Measurements from ENCODE around the gene NR1H3. TPM values are rescaled to one million over a fixed set of nuclear protein-coding genes. Genes with fewer than 3 reads are reported as not detected.
A peak's percentile ranks its signal among the peaks of the same experiment; 100 is the strongest.

The NR1H3 gene
- total and polyA plus RNA-seq, 2 donors (not counting 1 experiment from before 2014, with no cell fraction given) = 21.3 to 56.3 TPM

- Histone ChIP-seq H2AFZ (ENCODE audit: low read length) (no peak overlapping the region), H3K27me3 (ENCODE audit: control insufficient read depth, insufficient read depth, low read length) (no peaks in the 10 kb centered on the region), H3K4me2 (ENCODE audit: extremely low read depth, insufficient read depth, low read length) (no peak overlapping the region), H4K20me1 (ENCODE audit: control insufficient read depth, extremely low read depth, insufficient read depth, low read length) (no peaks in the 10 kb centered on the region), H3K4me1 (ENCODE audit: control insufficient read depth, extremely low read depth, insufficient read depth, low read length) (peaks cover 11% of the 10 kb centered on the region), H3K79me2 (ENCODE audit: control insufficient read depth, insufficient read depth, low read length) (peaks cover 13% of the 10 kb centered on the region), H3K27ac (ENCODE audit: insufficient read depth, low read length) (no peak overlapping the region), H3K36me3 (ENCODE audit: control insufficient read depth, insufficient read depth, low read length) (peaks cover under 1% of the 10 kb centered on the region), H3K9me3 (ENCODE audit: control insufficient read depth, insufficient read depth, low read depth, low read length) (no peaks in the 10 kb centered on the region), H3K4me3 (replicated peaks in 1 of 4; ENCODE audit: control extremely low read depth in 1 of 4, insufficient read depth in 1 of 4, low read depth in 3 of 4, low read length in 4 of 4) (no peak overlapping the region), H3K9ac (ENCODE audit: insufficient read depth, low read length) (no peak overlapping the region)
- TF ChIP-seq EZH2 (IDR thresholded peaks at IDR 0.05; ENCODE audit: low read length, missing control alignments) = no peak
- DNase-seq (ENCODE audit: low read depth in 2 of 2) = no peak
Observed at GRCh38 chr11:47212938-47213337, 44.9 kb upstream of the NR1H3 start.

DNA sequence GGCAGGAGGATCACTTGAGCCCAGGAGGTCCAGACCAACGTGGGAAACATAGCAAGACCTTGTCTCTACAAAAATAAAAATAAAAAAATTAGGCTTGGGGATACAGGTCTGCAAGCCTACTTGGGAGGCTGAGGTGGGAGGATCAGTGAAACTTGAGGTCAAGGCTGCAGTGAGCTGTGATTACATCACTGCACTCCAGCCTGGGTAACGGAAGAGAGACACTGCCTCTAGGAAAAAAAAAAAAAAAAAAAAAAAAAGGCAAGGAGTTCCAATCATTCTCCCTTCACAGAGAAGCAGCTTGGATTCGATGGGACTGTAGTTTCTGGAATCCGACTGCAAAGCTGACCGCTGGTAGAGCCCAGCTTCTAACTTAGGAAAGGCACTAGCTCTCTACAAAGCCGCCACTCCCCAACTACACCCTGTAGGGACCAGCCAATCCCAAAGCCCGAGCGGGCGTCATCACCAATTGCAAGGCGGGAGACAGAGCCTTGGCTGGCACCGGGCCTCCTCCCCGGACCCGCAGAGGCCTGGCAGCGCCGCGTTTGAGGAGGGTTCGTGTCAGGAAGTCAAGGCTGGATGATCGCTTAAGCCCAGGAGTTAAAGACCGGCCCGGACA lies 43.7 kb upstream of the NR1H3 start:
- Histone ChIP-seq H3K9me3 (ENCODE audit: control insufficient read depth, insufficient read depth, low read depth, low read length) (no peaks in the 10 kb centered on the region), H3K79me2 (ENCODE audit: control insufficient read depth, insufficient read depth, low read length) (peaks cover 18% of the 10 kb centered on the region), H3K4me1 (ENCODE audit: control insufficient read depth, extremely low read depth, insufficient read depth, low read length) (peaks cover 13% of the 10 kb centered on the region), H3K4me2 (ENCODE audit: extremely low read depth, insufficient read depth, low read length) (peak overlapping the region; percentile 26), H4K20me1 (ENCODE audit: control insufficient read depth, extremely low read depth, insufficient read depth, low read length) (no peaks in the 10 kb centered on the region), H3K27ac (ENCODE audit: insufficient read depth, low read length) (peak overlapping the region; percentile 96), H2AFZ (ENCODE audit: low read length) (peak overlapping the region; percentile 63), H3K9ac (ENCODE audit: insufficient read depth, low read length) (peak overlapping the region; percentile 32), H3K4me3 (replicated peaks in 1 of 4; ENCODE audit: control extremely low read depth in 1 of 4, insufficient read depth in 1 of 4, low read depth in 3 of 4, low read length in 4 of 4) (peak overlapping the region in 3 of 4 experiments; percentile 47 to 94 (median 60)), H3K36me3 (ENCODE audit: control insufficient read depth, insufficient read depth, low read length) (peaks cover 2% of the 10 kb centered on the region), H3K27me3 (ENCODE audit: control insufficient read depth, insufficient read depth, low read length) (no peaks in the 10 kb centered on the region)
- TF ChIP-seq CTCF (conservative IDR thresholded peaks at IDR 0.05 in 1 of 2, IDR thresholded peaks at IDR 0.05 in 1 of 2; ENCODE audit: low read depth in 1 of 2, low read length in 2 of 2) (no peak), EZH2 (IDR thresholded peaks at IDR 0.05; ENCODE audit: low read length, missing control alignments) (no peak)
- DNase-seq (ENCODE audit: low read depth in 2 of 2) = peak; percentile 86 to 88

- H2AFZ ChIP-seq (ENCODE audit: low read length) = no peak overlapping the region
- peaks cover 18% of the 10 kb centered on the region for H3K79me2 ChIP-seq (ENCODE audit: control insufficient read depth, insufficient read depth, low read length)
- H3K36me3 ChIP-seq (ENCODE audit: control insufficient read depth, insufficient read depth, low read length) = peaks cover 2% of the 10 kb centered on the region
- peak overlapping the region; percentile 96 for H3K27ac ChIP-seq (ENCODE audit: insufficient read depth, low read length)
- H3K4me3 ChIP-seq (replicated peaks in 1 of 4; ENCODE audit: control extremely low read depth in 1 of 4, insufficient read depth in 1 of 4, low read depth in 3 of 4, low read length in 4 of 4) = peak overlapping the region; percentile 60 to 94 (median 78)
- TF ChIP-seq EZH2 (IDR thresholded peaks at IDR 0.05; ENCODE audit: low read length, missing control alignments) = no peak
- no peak for TF ChIP-seq CTCF (conservative IDR thresholded peaks at IDR 0.05 in 1 of 2, IDR thresholded peaks at IDR 0.05 in 1 of 2; ENCODE audit: low read depth in 1 of 2, low read length in 2 of 2)
- no peaks in the 10 kb centered on the region for H4K20me1 ChIP-seq (ENCODE audit: control insufficient read depth, extremely low read depth, insufficient read depth, low read length)
- peak in 1 of 2 donors; percentile 5 for DNase-seq (ENCODE audit: low read depth in 2 of 2)
- no peaks in the 10 kb centered on the region for H3K27me3 ChIP-seq (ENCODE audit: control insufficient read depth, insufficient read depth, low read length)
- H3K9me3 ChIP-seq (ENCODE audit: control insufficient read depth, insufficient read depth, low read depth, low read length) = no peaks in the 10 kb centered on the region
- peak overlapping the region; percentile 98 for H3K4me2 ChIP-seq (ENCODE audit: extremely low read depth, insufficient read depth, low read length)
- peaks cover 19% of the 10 kb centered on the region for H3K4me1 ChIP-seq (ENCODE audit: control insufficient read depth, extremely low read depth, insufficient read depth, low read length)
- H3K9ac ChIP-seq (ENCODE audit: insufficient read depth, low read length) = peak overlapping the region; percentile 68
Observed at GRCh38 chr11:47215366-47215910, 42.4 kb upstream of the NR1H3 start.

Data from fibroblast of lung (primary cell).